H1 (cell line): Measurements from ENCODE around the gene THOC6. TPM values are rescaled to one million over a fixed set of nuclear protein-coding genes. Genes with fewer than 3 reads are reported as not detected.

Experiments used
- CEBPB ChIP-seq: IDR thresholded peaks from 2 replicates; pipeline ENCODE4 v1.6.1; 2012; ENCODE audit warnings: low read depth, low read length
- EZH2 ChIP-seq: fragments of 200-600 bp; sonication (generic); IDR thresholded peaks from 2 replicates; pipeline ENCODE4 v1.7.1; 2012; ENCODE audit warnings: low read depth, mild to moderate bottlenecking, moderate library complexity, low read length, inconsistent platforms; ENCODE audit not compliant: severe bottlenecking
- FOSL1 ChIP-seq: IDR thresholded peaks from 2 replicates; pipeline ENCODE4 v1.6.1; 2011; ENCODE audit warnings: mild to moderate bottlenecking, low read depth, low read length, moderate library complexity; ENCODE audit not compliant: insufficient read depth
- polyA plus RNA-seq, 7 experiments: library from polyadenylated mRNA; depleted of rRNA in 3 of 7; stranded (reverse) in 5 of 7; unstranded in 2 of 7; fragments of >200 nt in 5 of 7; fragments of 200-250 nt in 2 of 7; gene quantifications; 1 replicate in 5 of 7; 2 replicates in 1 of 7; 4 replicates in 1 of 7; pipeline versions ENCODE4 v1.2.1 to v1.2.3, GENCODE V29; 2011 to 2013; ENCODE audit warnings: missing spikeins in 2 of 7, mixed read lengths in 2 of 7
- total RNA-seq: library from RNA; stranded (reverse); fragmentation: NEBNext Ultra II Directional; extraction: Animal tissue kit (Norgen Biotek cat#: 25700); gene quantifications from 2 replicates; pipeline ENCODE4 v1.2.1, GENCODE V29; 2021

The THOC6 gene
- total and polyA plus RNA-seq, 2 of the 8 experiments (the other 6 are each of a cell fraction or from before 2014, with no cell fraction given), result 78.5 to 111 TPM

DNA sequence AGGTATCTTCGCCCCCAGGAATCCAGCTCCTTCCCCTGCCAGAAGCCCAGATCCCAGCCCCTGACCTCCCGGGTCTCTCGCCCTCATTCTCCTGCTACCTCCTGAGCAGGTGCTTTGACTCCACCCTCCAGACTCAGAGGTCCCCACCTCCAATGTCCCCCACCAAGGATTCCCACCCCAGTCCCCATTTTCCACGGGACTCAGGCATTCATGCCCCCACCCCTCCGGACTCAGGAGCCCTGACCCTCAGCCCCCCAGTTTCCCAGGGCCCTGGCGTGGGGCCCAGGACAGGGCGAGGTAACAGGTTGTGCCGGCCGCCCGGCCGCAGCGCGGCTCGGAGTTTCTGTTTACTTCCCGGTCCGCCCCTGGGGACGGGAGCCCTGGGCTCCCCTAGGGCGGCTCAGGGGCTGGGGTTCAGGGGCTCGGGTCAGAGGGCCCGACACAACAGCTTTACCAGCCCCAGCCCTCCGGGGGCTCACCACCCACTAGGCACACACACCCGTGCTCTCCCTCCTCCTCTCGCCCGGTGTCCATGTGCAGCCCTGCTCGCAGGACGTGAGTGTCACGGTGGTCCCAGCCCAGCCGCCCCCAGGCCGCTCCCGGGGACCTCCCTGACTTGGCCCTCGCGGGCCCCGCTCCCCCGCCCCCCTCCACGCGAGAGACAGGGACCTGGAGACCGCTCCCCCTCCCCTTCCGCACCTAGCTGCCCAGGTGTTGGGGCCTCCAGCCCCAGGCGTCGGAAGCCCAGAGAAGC lies 12.3 kb downstream of the THOC6 start (continued):
- TF ChIP-seq EZH2 (no peak), FOSL1 (no peak), CEBPB (no peak)
